GM23338 (cell line): ENCODE measurements around the gene ZBTB45. TPM values are rescaled to one million over a fixed set of nuclear protein-coding genes. Genes with fewer than 3 reads are reported as not detected.
A peak's percentile ranks its signal among the peaks of the same experiment; 100 is the strongest.

Source experiments
- ATAC-seq: fragments of 200-7000 bp; cut with Tn5 transposase; 3 replicates; pipeline ENCODE4 v1.9.1; 2020
- DNase-seq: peaks from one replicate; pipeline ENCODE4 v3.0.0-alpha.2; 2015; ENCODE audit warnings: low spot score
- H2AFZ ChIP-seq: fragments of 200-600 bp; sonication (generic); 2 replicates; pipeline ENCODE4 v1.8.0; 2016; ENCODE audit warnings: antibody characterized with exemption, mild to moderate bottlenecking, moderate library complexity
- H3F3A ChIP-seq: fragments of 200-600 bp; sonication (generic); replicated peaks from 2 replicates; pipeline ENCODE4 v1.8.0; 2017; ENCODE audit warnings: antibody characterized with exemption, mixed run types, low read depth
- H3K27ac ChIP-seq: fragments of 200-600 bp; sonication (generic); 2 replicates; pipeline ENCODE4 v1.6.1; 2016; ENCODE audit warnings: low read depth
- H3K27me3 ChIP-seq: fragments of 200-600 bp; sonication (generic); 2 replicates; pipeline ENCODE4 v1.8.0; 2016; ENCODE audit warnings: mild to moderate bottlenecking, mixed run types, moderate library complexity; ENCODE audit not compliant: insufficient read depth
- H3K36me3 ChIP-seq: fragments of 200-600 bp; sonication (generic); 2 replicates; pipeline ENCODE4 v1.8.0; 2016; ENCODE audit warnings: mild to moderate bottlenecking; ENCODE audit not compliant: insufficient read depth
- H3K4me1 ChIP-seq: fragments of 200-600 bp; sonication (generic); 2 replicates; pipeline ENCODE4 v1.8.0; 2016; ENCODE audit warnings: mild to moderate bottlenecking, moderate library complexity; ENCODE audit not compliant: insufficient read depth
- H3K4me2 ChIP-seq: fragments of 200-600 bp; sonication (generic); 2 replicates; pipeline ENCODE4 v1.7.1; 2017; ENCODE audit warnings: mixed run types
- H3K4me3 ChIP-seq: fragments of 200-600 bp; sonication (generic); 2 replicates; pipeline ENCODE4 v1.6.1; 2016; ENCODE audit warnings: mixed run types
- H3K79me2 ChIP-seq: fragments of 200-600 bp; sonication (generic); replicated peaks from 2 replicates; pipeline ENCODE4 v1.8.0; 2017; ENCODE audit warnings: mild to moderate bottlenecking; ENCODE audit not compliant: insufficient read depth
- H3K9me2 ChIP-seq: fragments of 200-600 bp; sonication (generic); 2 replicates; pipeline ENCODE4 v1.8.0; 2017; ENCODE audit not compliant: insufficient read depth
- H4K20me1 ChIP-seq: fragments of 200-600 bp; sonication (generic); replicated peaks from 2 replicates; pipeline ENCODE4 v1.8.0; 2017; ENCODE audit warnings: mild to moderate bottlenecking; ENCODE audit not compliant: insufficient read depth
- H3K27ac Mint-ChIP-seq: 2 replicates; pipeline ENCODE4 v1.8.0; 2020; ENCODE audit warnings: inconsistent platforms, mild to moderate bottlenecking, moderate library complexity, mixed read lengths
- H3K27me3 Mint-ChIP-seq: 3 replicates; pipeline ENCODE4 v1.8.0; 2022; ENCODE audit warnings: low read depth, mild to moderate bottlenecking, moderate library complexity, mixed read lengths, inconsistent platforms; ENCODE audit not compliant: insufficient read depth, poor library complexity
- H3K36me3 Mint-ChIP-seq: 3 replicates; pipeline ENCODE4 v1.8.0; 2021; ENCODE audit warnings: low read depth, mild to moderate bottlenecking, inconsistent platforms, moderate library complexity, mixed read lengths
- H3K4me1 Mint-ChIP-seq: 3 replicates; pipeline ENCODE4 v1.8.0; 2020; ENCODE audit warnings: mild to moderate bottlenecking, inconsistent platforms, mixed read lengths
- H3K4me3 Mint-ChIP-seq: 3 replicates; pipeline ENCODE4 v1.8.0; 2021; ENCODE audit warnings: moderate library complexity, mild to moderate bottlenecking, inconsistent platforms, mixed read lengths
- H3K9me3 Mint-ChIP-seq: 3 replicates; pipeline ENCODE4 v1.8.0; 2020; ENCODE audit warnings: moderate library complexity, mild to moderate bottlenecking, inconsistent platforms, mixed read lengths
- CREB1 ChIP-seq: fragments of 250-450 bp; sonication (Bioruptor Pico); IDR thresholded peaks from 2 replicates; pipeline ENCODE4 v1.5.0; 2020; ENCODE audit warnings: low read depth, mild to moderate bottlenecking, moderate library complexity
- CTCF ChIP-seq, 2 experiments: fragments of 200-600 bp in 1 of 2; sonication (generic) in 1 of 2; conservative IDR thresholded peaks; 2 replicates each; pipeline versions ENCODE4 v1.5.1 to v1.6.1; 2016 to 2017; ENCODE audit warnings: antibody characterized with exemption in 2 of 2, low read depth in 2 of 2, mild to moderate bottlenecking in 2 of 2, moderate library complexity in 1 of 2
- EZH2phosphoT487 ChIP-seq: fragments of 200-600 bp; sonication (generic); IDR thresholded peaks from one replicate; pipeline ENCODE4 v1.8.1; 2018; ENCODE audit warnings: antibody characterized with exemption; ENCODE audit not compliant: unreplicated experiment
- JUNB ChIP-seq: IDR thresholded peaks from one replicate; pipeline ENCODE4 v1.6.1; 2016; ENCODE audit warnings: antibody characterized with exemption; ENCODE audit not compliant: unreplicated experiment
- POLR2AphosphoS5 ChIP-seq: IDR thresholded peaks from 2 replicates; pipeline ENCODE4 v1.6.1; 2016; ENCODE audit warnings: antibody characterized with exemption, low read depth
- STAT1 ChIP-seq: IDR thresholded peaks from one replicate; pipeline ENCODE4 v1.6.1; 2016; ENCODE audit warnings: antibody characterized with exemption; ENCODE audit not compliant: unreplicated experiment
- ZNF462 ChIP-seq: fragments of 250-450 bp; sonication (Bioruptor Pico); IDR thresholded peaks from 2 replicates; pipeline ENCODE4 v1.5.0; 2020; ENCODE audit warnings: mild to moderate bottlenecking, moderate library complexity
- polyA plus RNA-seq: library from polyadenylated mRNA; unstranded; fragments of >200 nt; fragmentation: Nextera tagmentation; extraction: Ambion mirVana; gene quantifications from 2 replicates; pipeline ENCODE4 v1.2.1, GENCODE V29; 2016
- total RNA-seq: library from RNA; depleted of rRNA; stranded (reverse); fragments of >200 nt; shearing (Covaris generic); gene quantifications from 2 replicates; pipeline ENCODE4 v1.2.3, GENCODE V29; 2014
- TF ChIP-seq, protein P1 (sequence below): IDR thresholded peaks from one replicate; pipeline ENCODE4 v1.6.1; 2018; ENCODE audit warnings: antibody characterized with exemption; ENCODE audit not compliant: unreplicated experiment

Gene ZBTB45
- total and polyA plus RNA-seq, 2 experiments from 2014 or later = 9.5 to 10.4 TPM

- Histone ChIP-seq H2AFZ (no peak overlapping the region), H3K36me3 (no peaks in the 10 kb centered on the region), H3K79me2 (peaks cover 11% of the 10 kb centered on the region; the same call in 1 of the 2 replicates), H3K4me2 (no peak overlapping the region; the same call in 1 of the 2 replicates), H3K4me3 (no peak overlapping the region), H3K27me3 (no peaks in the 10 kb centered on the region), H3K27ac (no peak overlapping the region), H4K20me1 (no peaks in the 10 kb centered on the region), H3K4me1 (peaks cover 24% of the 10 kb centered on the region), H3F3A (peaks cover 22% of the 10 kb centered on the region; the same call in 1 of the 2 replicates), H3K9me2 (no peaks in the 10 kb centered on the region)
- Mint-ChIP-seq H3K4me1 (peaks cover 30% of the 10 kb centered on the region), H3K27ac (peak overlapping the region; percentile 39), H3K36me3 (peaks cover 17% of the 10 kb centered on the region), H3K4me3 (peak overlapping the region; percentile 59), H3K27me3 (peaks cover 38% of the 10 kb centered on the region), H3K9me3 (no peaks in the 10 kb centered on the region; the same call in 2 of the 3 replicates)
- ATAC-seq (no peak), DNase-seq (no peak)
- TF ChIP-seq JUNB (no peak), ZNF462 (no peak), POLR2AphosphoS5 (no peak), CTCF (conservative IDR thresholded peaks at IDR 0.05; ENCODE audit: low read depth in 2 of 2) (no peak), CREB1 (CRISPR knock-in tag) (no peak), STAT1 (no peak), EZH2phosphoT487 (no peak)
- TF ChIP-seq, protein P1, sequence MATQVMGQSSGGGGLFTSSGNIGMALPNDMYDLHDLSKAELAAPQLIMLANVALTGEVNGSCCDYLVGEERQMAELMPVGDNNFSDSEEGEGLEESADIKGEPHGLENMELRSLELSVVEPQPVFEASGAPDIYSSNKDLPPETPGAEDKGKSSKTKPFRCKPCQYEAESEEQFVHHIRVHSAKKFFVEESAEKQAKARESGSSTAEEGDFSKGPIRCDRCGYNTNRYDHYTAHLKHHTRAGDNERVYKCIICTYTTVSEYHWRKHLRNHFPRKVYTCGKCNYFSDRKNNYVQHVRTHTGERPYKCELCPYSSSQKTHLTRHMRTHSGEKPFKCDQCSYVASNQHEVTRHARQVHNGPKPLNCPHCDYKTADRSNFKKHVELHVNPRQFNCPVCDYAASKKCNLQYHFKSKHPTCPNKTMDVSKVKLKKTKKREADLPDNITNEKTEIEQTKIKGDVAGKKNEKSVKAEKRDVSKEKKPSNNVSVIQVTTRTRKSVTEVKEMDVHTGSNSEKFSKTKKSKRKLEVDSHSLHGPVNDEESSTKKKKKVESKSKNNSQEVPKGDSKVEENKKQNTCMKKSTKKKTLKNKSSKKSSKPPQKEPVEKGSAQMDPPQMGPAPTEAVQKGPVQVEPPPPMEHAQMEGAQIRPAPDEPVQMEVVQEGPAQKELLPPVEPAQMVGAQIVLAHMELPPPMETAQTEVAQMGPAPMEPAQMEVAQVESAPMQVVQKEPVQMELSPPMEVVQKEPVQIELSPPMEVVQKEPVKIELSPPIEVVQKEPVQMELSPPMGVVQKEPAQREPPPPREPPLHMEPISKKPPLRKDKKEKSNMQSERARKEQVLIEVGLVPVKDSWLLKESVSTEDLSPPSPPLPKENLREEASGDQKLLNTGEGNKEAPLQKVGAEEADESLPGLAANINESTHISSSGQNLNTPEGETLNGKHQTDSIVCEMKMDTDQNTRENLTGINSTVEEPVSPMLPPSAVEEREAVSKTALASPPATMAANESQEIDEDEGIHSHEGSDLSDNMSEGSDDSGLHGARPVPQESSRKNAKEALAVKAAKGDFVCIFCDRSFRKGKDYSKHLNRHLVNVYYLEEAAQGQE = no peak
Measured at GRCh38 chr19:58515259-58515658, 4.4 kb downstream of the ZBTB45 start.
